H1 (cell line): Measurements from ENCODE around the gene ARL8A. TPM values are rescaled to one million over a fixed set of nuclear protein-coding genes. Genes with fewer than 3 reads are reported as not detected.

Experiments used
- CTCF ChIA-PET: fragments of 300-600 bp; sonication (Branson Sonifier 250); formaldehyde crosslinking; loops from one replicate; lab custom pipeline; 2021; ENCODE audit not compliant: partially characterized antibody; lab: Charles Lee
- POLR2A ChIA-PET: fragments of 300-600 bp; sonication (Branson Sonifier 250); formaldehyde crosslinking; loops from one replicate; lab custom pipeline; 2021; ENCODE audit warnings: inconsistent platforms; ENCODE audit not compliant: partially characterized antibody; lab: Charles Lee
- DNase-seq, 2 experiments: peaks; one replicate each; pipeline versions ENCODE4 v3.0.0 to v3.0.0-alpha.2; 2010 to 2022; ENCODE audit warnings: low spot score in 2 of 2, low read depth in 1 of 2, mixed read lengths in 1 of 2
- FAIRE-seq: peaks from 2 replicates; lab custom pipeline; 2011; peaks lifted over from hg19 to GRCh38; lab: Jason Lieb, UNC
- H2AFZ ChIP-seq: 2 replicates; pipeline ENCODE4 v1.8.1; 2012; ENCODE audit warnings: low read length, inconsistent platforms
- H2AK5ac ChIP-seq: 2 replicates; pipeline ENCODE4 v1.6.1; 2013; ENCODE audit warnings: low read depth, low read length
- H2BK120ac ChIP-seq: replicated peaks from 2 replicates; pipeline ENCODE3; 2013; ENCODE audit warnings: low read depth, low read length, inconsistent platforms
- H2BK12ac ChIP-seq: 2 replicates; pipeline ENCODE4 v1.6.1; 2013; ENCODE audit warnings: low read depth, low read length
- H2BK15ac ChIP-seq: 2 replicates; pipeline ENCODE4 v1.6.1; 2013; ENCODE audit warnings: low read length
- H2BK20ac ChIP-seq: 2 replicates; pipeline ENCODE4 v1.6.1; 2013; ENCODE audit warnings: low read length
- H2BK5ac ChIP-seq: 2 replicates; pipeline ENCODE4 v1.6.1; 2013; ENCODE audit warnings: low read depth, low read length
- H3K14ac ChIP-seq: 2 replicates; pipeline ENCODE4 v1.6.1; 2013; ENCODE audit warnings: inconsistent platforms; ENCODE audit not compliant: insufficient read length
- H3K18ac ChIP-seq: 2 replicates; pipeline ENCODE4 v1.6.1; 2013; ENCODE audit warnings: low read length; ENCODE audit errors: extremely low read depth
- H3K23ac ChIP-seq: 2 replicates; pipeline ENCODE4 v1.6.1; 2013; ENCODE audit warnings: inconsistent platforms; ENCODE audit not compliant: insufficient read length
- H3K23me2 ChIP-seq: 2 replicates; pipeline ENCODE4 v1.6.1; 2013; ENCODE audit warnings: low read depth, low read length
- H3K27ac ChIP-seq: 2 replicates; pipeline ENCODE4 v1.6.1; 2011; ENCODE audit warnings: low read depth, low read length, inconsistent platforms
- H3K27me3 ChIP-seq, 4 experiments: replicated peaks in 1 of 4; 1 replicate in 1 of 4; 2 replicates in 3 of 4; pipeline versions ENCODE4 v1.6.1 to v1.8.1; 2011 to 2013; ENCODE audit warnings: low read length in 3 of 4, mild to moderate bottlenecking in 3 of 4, inconsistent platforms in 2 of 4, mixed read lengths in 2 of 4, moderate library complexity in 1 of 4; ENCODE audit not compliant: control insufficient read depth in 3 of 4, insufficient read depth in 3 of 4; ENCODE audit errors: extremely low read depth in 1 of 4
- H3K36me3 ChIP-seq, 4 experiments: 2 replicates each; pipeline versions ENCODE4 v1.6.1 to v1.8.1; 2011 to 2013; ENCODE audit warnings: mild to moderate bottlenecking in 4 of 4, low read length in 3 of 4, moderate library complexity in 2 of 4, control low read depth in 1 of 4, inconsistent platforms in 1 of 4; ENCODE audit not compliant: insufficient read depth in 4 of 4, control insufficient read depth in 2 of 4
- H3K4ac ChIP-seq: replicated peaks from 2 replicates; pipeline ENCODE3; 2013; ENCODE audit warnings: low read length, low read depth, mixed read lengths, inconsistent platforms; ENCODE audit not compliant: insufficient read length
- H3K4me1 ChIP-seq, 4 experiments: replicated peaks in 1 of 4; 1 replicate in 1 of 4; 2 replicates in 3 of 4; pipeline versions ENCODE4 v1.6.1 to v1.8.1; 2011 to 2013; ENCODE audit warnings: low read length in 3 of 4, inconsistent platforms in 2 of 4, mixed read lengths in 1 of 4; ENCODE audit not compliant: insufficient read depth in 4 of 4, control insufficient read depth in 3 of 4
- H3K4me2 ChIP-seq, 2 experiments: 2 replicates each; pipeline versions ENCODE4 v1.6.1 to v1.8.1; 2011 to 2013; ENCODE audit warnings: low read depth in 2 of 2, low read length in 2 of 2, control low read depth in 1 of 2, inconsistent platforms in 1 of 2, mild to moderate bottlenecking in 1 of 2; ENCODE audit not compliant: insufficient read depth in 1 of 2
- H3K4me3 ChIP-seq, 4 experiments: fragments of 200-600, 300-600 bp in 1 of 4; sonication (generic), shearing (Covaris generic), sonication (Bioruptor Twin) in 1 of 4; 2 replicates each; pipeline versions ENCODE4 v1.5.1 to v1.8.1; 2011 to 2016; ENCODE audit warnings: low read length in 4 of 4, low read depth in 3 of 4, control low read depth in 2 of 4, inconsistent platforms in 2 of 4, mild to moderate bottlenecking in 2 of 4, mixed read lengths in 1 of 4, moderate library complexity in 1 of 4; ENCODE audit not compliant: insufficient read depth in 2 of 4; ENCODE audit errors: extremely low read depth in 1 of 4
- H3K56ac ChIP-seq: replicated peaks from 2 replicates; pipeline ENCODE3; 2013; ENCODE audit warnings: low read depth, mild to moderate bottlenecking, mixed read lengths, low read length, inconsistent platforms; ENCODE audit not compliant: insufficient read length
- H3K79me1 ChIP-seq: 2 replicates; pipeline ENCODE4 v1.6.1; 2013; ENCODE audit warnings: low read depth, low read length, control low read depth
- H3K79me2 ChIP-seq, 2 experiments: 2 replicates each; pipeline versions ENCODE4 v1.6.1 to v1.8.1; 2012 to 2013; ENCODE audit warnings: low read length in 2 of 2, mild to moderate bottlenecking in 2 of 2, inconsistent platforms in 1 of 2; ENCODE audit not compliant: insufficient read depth in 2 of 2, control insufficient read depth in 1 of 2
- H3K9ac ChIP-seq, 4 experiments: replicated peaks in 1 of 4; 1 replicate in 1 of 4; 2 replicates in 3 of 4; pipeline versions ENCODE4 v1.6.1 to v1.8.1; 2011 to 2013; ENCODE audit warnings: low read depth in 3 of 4, low read length in 3 of 4, control low read depth in 2 of 4, mild to moderate bottlenecking in 2 of 4, moderate library complexity in 2 of 4, inconsistent platforms in 1 of 4; ENCODE audit errors: extremely low read depth in 1 of 4
- H3K9me3 ChIP-seq, 2 experiments: 2 replicates each; pipeline versions ENCODE4 v1.6.1 to v1.8.1; 2012 to 2013; ENCODE audit warnings: mild to moderate bottlenecking in 2 of 2, moderate library complexity in 2 of 2, control low read depth in 1 of 2, inconsistent platforms in 1 of 2, low read depth in 1 of 2, low read length in 1 of 2, mixed read lengths in 1 of 2; ENCODE audit not compliant: insufficient read depth in 2 of 2
- H4K20me1 ChIP-seq, 2 experiments: replicated peaks in 1 of 2; 2 replicates each; pipeline versions ENCODE3 to v1.8.1; 2011 to 2013; ENCODE audit warnings: inconsistent platforms in 2 of 2, low read length in 2 of 2, mild to moderate bottlenecking in 1 of 2; ENCODE audit not compliant: insufficient read depth in 2 of 2, control insufficient read depth in 1 of 2
- H4K5ac ChIP-seq: 2 replicates; pipeline ENCODE4 v1.6.1; 2013; ENCODE audit warnings: low read length, low read depth, mixed read lengths, inconsistent platforms; ENCODE audit not compliant: insufficient read length
- H4K8ac ChIP-seq: 2 replicates; pipeline ENCODE4 v1.8.0; 2013; ENCODE audit warnings: mild to moderate bottlenecking, moderate library complexity, low read length, inconsistent platforms; ENCODE audit not compliant: insufficient read depth; ENCODE audit errors: extremely low read depth
- H4K91ac ChIP-seq: replicated peaks from 2 replicates; pipeline ENCODE3; 2013; ENCODE audit warnings: low read length, mixed read lengths, inconsistent platforms; ENCODE audit not compliant: insufficient read length
- CHD2 ChIP-seq: IDR thresholded peaks from 2 replicates; pipeline ENCODE4 v1.6.1; 2012; ENCODE audit warnings: low read length, improper control_type of control experiment
- EGR1 ChIP-seq: IDR thresholded peaks from 2 replicates; pipeline ENCODE4 v1.6.1; 2011; ENCODE audit warnings: low read depth, low read length, borderline replicate concordance
- EP300 ChIP-seq, 2 experiments: IDR thresholded peaks; 1 replicate in 1 of 2; 2 replicates in 1 of 2; pipeline ENCODE4 v1.6.1; 2011 to 2012; ENCODE audit warnings: low read depth in 2 of 2, low read length in 2 of 2, mild to moderate bottlenecking in 2 of 2, borderline replicate concordance in 1 of 2, inconsistent platforms in 1 of 2, moderate library complexity in 1 of 2
- EZH2 ChIP-seq: fragments of 200-600 bp; sonication (generic); IDR thresholded peaks from 2 replicates; pipeline ENCODE4 v1.7.1; 2012; ENCODE audit warnings: low read depth, mild to moderate bottlenecking, moderate library complexity, low read length, inconsistent platforms; ENCODE audit not compliant: severe bottlenecking
- JUN ChIP-seq: IDR thresholded peaks from 2 replicates; pipeline ENCODE4 v1.6.1; 2011; ENCODE audit warnings: low read depth, mild to moderate bottlenecking, improper control_type of control experiment, low read length
- PHF8 ChIP-seq: fragments of 200-600 bp; sonication (generic); conservative IDR thresholded peaks from 2 replicates; pipeline ENCODE4 v1.7.1; 2012; ENCODE audit warnings: low read depth, mild to moderate bottlenecking, inconsistent platforms, low read length, moderate library complexity
- POLR2AphosphoS5 ChIP-seq: IDR thresholded peaks from 2 replicates; pipeline ENCODE4 v1.6.1; 2011; ENCODE audit warnings: low read depth, low read length
- RBBP5 ChIP-seq: IDR thresholded peaks from 2 replicates; pipeline ENCODE4 v1.7.1; 2012; ENCODE audit warnings: low read depth, mild to moderate bottlenecking, inconsistent platforms, low read length, moderate library complexity, borderline replicate concordance
- RNF2 ChIP-seq: fragments of 200-900, 300-1000 bp; sonication (generic); IDR thresholded peaks from 2 replicates; pipeline ENCODE4 v1.7.1; 2016; ENCODE audit warnings: borderline replicate concordance, low read depth, mild to moderate bottlenecking, antibody characterized with exemption, low read length; ENCODE audit not compliant: poor library complexity, severe bottlenecking; ENCODE audit errors: missing control alignments
- RXRA ChIP-seq: IDR thresholded peaks from 2 replicates; pipeline ENCODE4 v1.6.1; 2011; ENCODE audit warnings: low read depth, mild to moderate bottlenecking, low read length, moderate library complexity; ENCODE audit not compliant: insufficient read depth
- TEAD4 ChIP-seq: IDR thresholded peaks from 2 replicates; pipeline ENCODE4 v1.6.1; 2012; ENCODE audit warnings: low read depth, low read length, inconsistent platforms, mixed read lengths
- WGBS, 2 experiments: shearing (Covaris generic) in 1 of 2; methylation state at CpG; one replicate each; pipeline versions ENCODE4 v1.1.6 to v1.1.7; 2013 to 2015; ENCODE audit warnings: low lambda C conversion rate in 2 of 2, mixed read lengths in 2 of 2, inconsistent platforms in 1 of 2, low coverage in 1 of 2, missing lambda C conversion rate in 1 of 2; ENCODE audit not compliant: insufficient replicate concordance in 2 of 2, insufficient coverage in 1 of 2, insufficient read length in 1 of 2; ENCODE audit errors: extremely low coverage in 1 of 2, missing lambda C conversion rate in 1 of 2; 5-methylcytosine and 5-hydroxymethylcytosine counted together
- polyA plus RNA-seq, 7 experiments: library from polyadenylated mRNA; depleted of rRNA in 3 of 7; stranded (reverse) in 5 of 7; unstranded in 2 of 7; fragments of >200 nt in 5 of 7; fragments of 200-250 nt in 2 of 7; gene quantifications; 1 replicate in 5 of 7; 2 replicates in 1 of 7; 4 replicates in 1 of 7; pipeline versions ENCODE4 v1.2.1 to v1.2.3, GENCODE V29; 2011 to 2013; ENCODE audit warnings: missing spikeins in 2 of 7, mixed read lengths in 2 of 7
- total RNA-seq: library from RNA; stranded (reverse); fragmentation: NEBNext Ultra II Directional; extraction: Animal tissue kit (Norgen Biotek cat#: 25700); gene quantifications from 2 replicates; pipeline ENCODE4 v1.2.1, GENCODE V29; 2021
- TF ChIP-seq, protein P1 (sequence below): IDR thresholded peaks from 2 replicates; pipeline ENCODE4 v1.6.1; 2012; ENCODE audit warnings: inconsistent platforms

Gene ARL8A
- total and polyA plus RNA-seq, 2 of the 8 experiments (the other 6 are each of a cell fraction or from before 2014, with no cell fraction given) = 40.3 to 58.7 TPM

DNA sequence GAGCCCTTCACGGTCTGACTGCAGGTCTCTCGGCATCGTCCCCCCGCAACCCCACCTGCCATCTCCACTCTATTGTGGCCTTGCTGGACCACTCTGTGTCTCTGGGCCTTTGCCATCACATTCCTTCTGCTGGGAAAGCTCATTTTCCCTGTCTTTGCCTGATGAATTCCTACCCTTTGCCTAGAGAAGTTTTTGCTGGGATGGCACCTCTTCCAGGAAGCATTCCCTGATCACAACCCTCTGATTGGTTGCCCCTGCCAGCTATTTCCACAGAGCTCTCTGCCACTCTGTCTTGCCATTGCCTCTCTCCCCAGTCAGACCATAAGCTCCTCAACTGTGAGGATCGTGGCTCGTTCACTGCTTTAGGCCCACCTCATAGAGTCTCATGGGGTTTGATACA lies 50.7 kb downstream of the ARL8A start:
- DNase-seq = no peak
- 88% methylated on average over 6 of the region's 6 CpGs; no CpG with 5 or more reads in 1 of the 2 experiments for WGBS, 2 experiments
- H2AFZ ChIP-seq = peak overlapping the region; percentile 32; the same call in 1 of the 2 replicates
- H2BK5ac ChIP-seq = no peak overlapping the region
- H3K9me3 ChIP-seq = no peaks in the 10 kb centered on the region
- no peak overlapping the region for H4K8ac ChIP-seq
- H4K5ac ChIP-seq = no peak overlapping the region
- FAIRE-seq = no peak
- H3K23ac ChIP-seq = no peak overlapping the region
- no peaks in the 10 kb centered on the region for H3K27me3 ChIP-seq
- no peak overlapping the region for H3K9ac ChIP-seq
- no peak overlapping the region for H3K56ac ChIP-seq
- no peak overlapping the region for H3K14ac ChIP-seq
- H4K91ac ChIP-seq = no peak overlapping the region
- H3K36me3 ChIP-seq = no peaks in the 10 kb centered on the region
- no peak overlapping the region for H3K27ac ChIP-seq
- ChIA-PET POLR2A (no interaction called here), CTCF (interaction anchor here (1.2 to 3.5 kb wide), 5 partner anchors 25 to 94 kb away, joined by 3 to 12 read pairs (median 10); no protein-coding TSS in a partner anchor)
- no peak overlapping the region for H3K4me2 ChIP-seq
- no peak overlapping the region for H2BK120ac ChIP-seq
- peak overlapping the region; percentile 13; the same call in 1 of the 2 replicates for H2BK20ac ChIP-seq
- H3K4me3 ChIP-seq = no peak overlapping the region
- 0 out of 2 replicates have a peak overlapping the region, but pooled peaks have one; percentile 31 for H2BK15ac ChIP-seq
- no peaks in the 10 kb centered on the region for H3K4me1 ChIP-seq
- no peaks in the 10 kb centered on the region for H4K20me1 ChIP-seq
- H3K18ac ChIP-seq = no peak overlapping the region
- no peaks in the 10 kb centered on the region for H3K79me1 ChIP-seq
- H2AK5ac ChIP-seq = no peak overlapping the region
- no peak overlapping the region for H3K4ac ChIP-seq
- peaks cover 1% of the 10 kb centered on the region; the same call in 1 of the 2 replicates for H3K23me2 ChIP-seq
- 0 out of 2 replicates have a peak overlapping the region, but pooled peaks have one; percentile 71 for H2BK12ac ChIP-seq
- H3K79me2 ChIP-seq = no peaks in the 10 kb centered on the region
- TF ChIP-seq EP300 (IDR thresholded peaks at IDR 0.05; ENCODE audit: borderline replicate concordance in 1 of 2, low read depth in 2 of 2, low read length in 2 of 2) (no peak), EGR1 (no peak), RNF2 (no peak), PHF8 (no peak), CHD2 (no peak), RBBP5 (no peak), POLR2AphosphoS5 (no peak), RXRA (no peak), TEAD4 (no peak), JUN (no peak), EZH2 (no peak)
- TF ChIP-seq, protein P1, sequence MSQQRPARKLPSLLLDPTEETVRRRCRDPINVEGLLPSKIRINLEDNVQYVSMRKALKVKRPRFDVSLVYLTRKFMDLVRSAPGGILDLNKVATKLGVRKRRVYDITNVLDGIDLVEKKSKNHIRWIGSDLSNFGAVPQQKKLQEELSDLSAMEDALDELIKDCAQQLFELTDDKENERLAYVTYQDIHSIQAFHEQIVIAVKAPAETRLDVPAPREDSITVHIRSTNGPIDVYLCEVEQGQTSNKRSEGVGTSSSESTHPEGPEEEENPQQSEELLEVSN = no peak
